Measurements from ENCODE around the gene NXN.

The NXN gene

GRCh38 chr17:946510-947236 is 32.9 kb downstream of the NXN start:
- in situ Hi-C loops (cut with MboI; ENCODE audit: low pct_unique_long_range_greater_than_20kb, low sequenced_read_pairs, unreplicated experiment) = no loop called here
- TF ChIP-seq, protein P1, sequence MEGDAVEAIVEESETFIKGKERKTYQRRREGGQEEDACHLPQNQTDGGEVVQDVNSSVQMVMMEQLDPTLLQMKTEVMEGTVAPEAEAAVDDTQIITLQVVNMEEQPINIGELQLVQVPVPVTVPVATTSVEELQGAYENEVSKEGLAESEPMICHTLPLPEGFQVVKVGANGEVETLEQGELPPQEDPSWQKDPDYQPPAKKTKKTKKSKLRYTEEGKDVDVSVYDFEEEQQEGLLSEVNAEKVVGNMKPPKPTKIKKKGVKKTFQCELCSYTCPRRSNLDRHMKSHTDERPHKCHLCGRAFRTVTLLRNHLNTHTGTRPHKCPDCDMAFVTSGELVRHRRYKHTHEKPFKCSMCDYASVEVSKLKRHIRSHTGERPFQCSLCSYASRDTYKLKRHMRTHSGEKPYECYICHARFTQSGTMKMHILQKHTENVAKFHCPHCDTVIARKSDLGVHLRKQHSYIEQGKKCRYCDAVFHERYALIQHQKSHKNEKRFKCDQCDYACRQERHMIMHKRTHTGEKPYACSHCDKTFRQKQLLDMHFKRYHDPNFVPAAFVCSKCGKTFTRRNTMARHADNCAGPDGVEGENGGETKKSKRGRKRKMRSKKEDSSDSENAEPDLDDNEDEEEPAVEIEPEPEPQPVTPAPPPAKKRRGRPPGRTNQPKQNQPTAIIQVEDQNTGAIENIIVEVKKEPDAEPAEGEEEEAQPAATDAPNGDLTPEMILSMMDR (IDR thresholded peaks at IDR 0.05; ENCODE audit: extremely low read depth, insufficient read depth, missing control alignments) = no peak
- DNase-seq (ENCODE audit: low spot score) = no peak

DNA sequence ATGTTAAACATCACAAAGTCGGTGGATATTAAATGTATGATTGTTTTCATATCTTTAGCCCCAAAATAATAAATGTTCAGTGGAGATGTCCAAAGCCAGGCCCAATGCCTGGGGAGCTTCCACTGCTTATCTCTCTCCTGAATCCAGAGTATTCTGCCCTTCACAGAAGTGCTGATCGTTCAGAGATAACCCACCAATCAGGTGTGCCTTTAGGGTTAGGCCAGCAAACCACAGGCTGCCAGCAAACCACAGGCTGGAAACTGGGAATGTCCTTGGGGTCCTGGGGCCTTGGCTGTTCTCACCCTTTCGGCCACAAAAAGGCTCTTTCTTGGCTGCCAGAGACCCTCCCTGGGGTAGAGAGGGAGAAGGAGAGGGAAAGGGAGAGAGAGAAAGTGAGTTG is 33.9 kb downstream of the NXN start:
- in situ Hi-C loops (cut with MboI; ENCODE audit: low pct_unique_long_range_greater_than_20kb, low sequenced_read_pairs, unreplicated experiment) = no loop called here
- TF ChIP-seq, protein P1 (IDR thresholded peaks at IDR 0.05; ENCODE audit: extremely low read depth, insufficient read depth, missing control alignments) = no peak
- no peak for DNase-seq (ENCODE audit: low spot score)

DNA sequence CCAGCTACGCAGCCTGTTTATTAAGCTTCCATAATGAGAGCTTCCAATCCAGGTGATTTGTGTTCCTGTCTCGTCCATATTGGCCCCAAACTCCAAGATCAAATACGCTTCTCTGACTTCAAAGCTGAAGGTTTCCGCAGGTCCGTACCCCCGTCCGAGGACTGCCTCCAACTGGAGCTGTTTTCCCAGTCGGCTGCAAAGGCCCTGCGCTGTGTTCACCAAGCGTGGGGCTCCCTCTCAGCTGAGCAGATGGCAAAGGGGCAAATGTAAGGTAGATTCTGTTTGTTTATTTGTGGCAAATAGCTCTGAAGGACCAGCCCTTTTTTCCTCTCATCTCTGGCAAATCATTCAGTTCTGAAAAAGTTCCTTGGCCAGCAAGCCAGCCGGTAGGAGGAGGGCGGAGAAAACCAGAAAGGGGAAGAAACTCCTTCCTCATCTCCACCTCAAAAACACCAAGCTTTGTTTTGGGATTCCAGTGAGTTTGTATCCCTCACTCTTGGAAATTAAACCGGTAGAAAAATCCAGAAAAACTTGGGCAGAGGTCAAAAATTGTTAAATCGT is 35.2 kb downstream of the NXN start:
- in situ Hi-C loops (cut with MboI; ENCODE audit: low pct_unique_long_range_greater_than_20kb, low sequenced_read_pairs, unreplicated experiment) = no loop called here
- no peak for DNase-seq (ENCODE audit: low spot score)
- TF ChIP-seq, protein P1 (IDR thresholded peaks at IDR 0.05; ENCODE audit: extremely low read depth, insufficient read depth, missing control alignments) = no peak

DNA sequence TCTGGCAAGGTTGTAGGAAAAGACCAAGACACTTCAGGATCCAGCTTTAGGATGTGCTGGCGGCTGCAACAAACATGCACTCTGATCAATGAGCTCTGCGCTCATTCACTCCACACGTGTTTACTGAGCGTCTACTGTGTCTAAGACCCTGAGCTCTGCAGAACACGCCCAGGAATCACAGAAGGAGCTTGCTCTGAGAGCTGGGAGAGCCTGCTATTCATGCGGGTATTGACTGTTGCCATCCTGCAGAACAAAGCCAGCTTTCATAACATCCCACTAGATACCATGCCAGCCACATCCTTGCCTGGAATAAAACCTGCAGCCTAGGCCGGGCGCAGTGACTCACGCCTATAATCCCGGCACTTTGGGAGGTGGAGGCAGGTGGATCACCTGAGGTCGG is 44.1 kb downstream of the NXN start:
- no peak for DNase-seq (ENCODE audit: low spot score)
- TF ChIP-seq, protein P1 (IDR thresholded peaks at IDR 0.05; ENCODE audit: extremely low read depth, insufficient read depth, missing control alignments) = no peak
- in situ Hi-C loops (cut with MboI; ENCODE audit: low pct_unique_long_range_greater_than_20kb, low sequenced_read_pairs, unreplicated experiment) = no loop called here

DNA sequence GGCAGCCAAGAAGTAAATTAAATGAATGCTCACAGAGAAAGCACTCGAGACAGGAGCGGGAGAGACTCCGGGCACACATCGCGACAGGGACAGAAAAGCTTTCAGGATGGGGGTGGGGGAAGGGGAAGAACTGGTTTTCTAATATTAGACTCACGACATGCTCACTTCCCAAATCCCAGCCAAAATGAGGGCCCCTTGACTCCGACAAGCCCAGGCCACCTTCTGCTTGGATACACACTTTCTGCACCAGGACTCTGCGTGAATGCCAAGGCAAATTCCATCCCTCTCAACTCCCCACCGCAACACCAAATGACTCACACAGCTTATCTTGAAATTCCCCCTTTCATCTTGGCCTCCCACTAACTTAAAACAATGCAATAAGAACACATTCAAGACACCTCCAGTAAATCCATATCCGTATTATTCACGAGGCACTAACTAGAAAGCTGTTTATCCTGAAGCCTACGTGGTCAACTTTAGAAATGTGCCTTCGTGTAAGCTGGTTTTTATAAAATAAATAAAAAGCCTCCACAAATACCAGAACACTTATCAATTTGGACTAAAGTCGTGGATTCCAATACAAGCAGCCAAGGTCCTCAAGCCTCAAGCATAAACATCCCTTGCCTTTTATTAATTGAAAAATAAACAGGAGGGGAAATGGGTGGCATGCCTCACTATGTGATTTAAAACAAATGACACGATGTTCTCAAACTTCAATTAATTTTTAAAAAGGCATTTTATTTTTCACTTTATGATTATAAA is 46.1 kb downstream of the NXN start:
- no peak for DNase-seq (ENCODE audit: low spot score)
- TF ChIP-seq, protein P1 (IDR thresholded peaks at IDR 0.05; ENCODE audit: extremely low read depth, insufficient read depth, missing control alignments) = no peak
- in situ Hi-C loops (cut with MboI; ENCODE audit: low pct_unique_long_range_greater_than_20kb, low sequenced_read_pairs, unreplicated experiment) = no loop called here

GRCh38 chr17:930258-930657 is 49.3 kb downstream of the NXN start:
- TF ChIP-seq, protein P1 (IDR thresholded peaks at IDR 0.05; ENCODE audit: extremely low read depth, insufficient read depth, missing control alignments) = no peak
- no peak for DNase-seq (ENCODE audit: low spot score)
- in situ Hi-C loops (cut with MboI; ENCODE audit: low pct_unique_long_range_greater_than_20kb, low sequenced_read_pairs, unreplicated experiment) = no loop called here
